NCI-H1436 treated with DMSO at 0.1 percent for 48 hours (cell line): Measurements from ENCODE around the gene CYTL1.
"Not testable (repeated sequence)": the region's sequence is repeated elsewhere in the genome, so short reads cannot be mapped to it uniquely, and the experiment has no call there.

Experiments
- DNase-seq: peaks from one replicate; lab custom pipeline; 2025; lab: John Stamatoyannopoulos, UW

CYTL1 gene

DNA sequence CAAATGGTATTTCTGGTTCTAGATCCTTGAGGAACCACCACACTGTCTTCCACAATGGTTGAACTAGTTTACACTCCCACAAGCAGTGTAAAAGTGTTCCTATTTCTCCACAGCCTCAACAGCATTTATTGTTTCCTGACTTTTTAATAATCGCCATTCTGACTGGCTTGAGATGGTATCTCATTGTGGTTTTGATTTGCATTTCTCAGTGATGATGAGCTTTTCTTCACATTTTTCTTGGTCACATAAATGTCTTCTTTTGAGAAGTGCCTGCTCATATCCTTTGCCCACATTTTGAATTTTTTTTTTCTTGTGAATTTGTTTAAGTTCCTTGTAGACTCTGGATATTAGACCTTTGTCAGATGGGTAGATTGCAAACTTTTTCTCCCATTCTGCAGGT lies 22.3 kb downstream of the CYTL1 start:
- DNase-seq, result not testable (repeated sequence)

GRCh38 chr4:4995908-4996265 lies 23.4 kb downstream of the CYTL1 start:
- DNase-seq, result no peak

DNA sequence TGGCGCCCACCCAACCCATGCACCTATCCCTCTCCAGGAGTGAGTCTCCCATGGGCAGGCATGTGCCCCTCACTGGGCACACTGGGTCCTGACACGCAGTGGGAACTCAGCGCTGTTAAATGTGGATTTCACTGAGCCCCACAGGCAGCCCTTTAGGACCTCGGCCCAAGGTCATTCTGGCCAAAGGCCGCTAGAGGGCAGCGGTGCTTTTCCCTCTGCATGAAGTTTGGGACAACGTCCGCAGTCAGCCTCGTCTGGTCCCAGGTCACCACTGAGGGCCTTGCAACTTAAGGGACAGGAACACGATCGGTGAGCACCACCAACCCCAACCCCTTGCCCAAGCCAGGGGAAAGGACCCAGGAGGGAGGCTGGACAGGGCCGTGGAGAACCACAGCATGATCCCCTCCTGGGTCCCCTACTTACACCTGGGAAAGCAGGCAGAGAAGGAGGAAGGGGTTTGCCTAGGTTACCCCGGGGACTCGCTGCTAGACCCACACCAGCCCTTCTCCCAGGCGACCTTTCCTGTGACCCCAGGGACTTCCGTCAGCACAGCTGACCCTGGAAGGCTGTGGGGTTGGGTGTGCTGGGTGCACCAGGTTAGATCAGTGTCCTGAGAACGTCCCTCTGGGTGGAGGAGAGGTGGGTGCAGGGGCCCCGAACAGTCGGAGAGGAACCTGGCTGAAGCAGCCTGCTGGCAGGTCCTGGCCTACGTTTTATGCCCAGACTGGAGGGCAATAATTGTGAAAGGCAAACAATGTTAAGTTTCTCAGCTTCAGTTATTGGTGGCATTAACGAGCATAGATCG lies 24.0 kb downstream of the CYTL1 start:
- no peak for DNase-seq

DNA sequence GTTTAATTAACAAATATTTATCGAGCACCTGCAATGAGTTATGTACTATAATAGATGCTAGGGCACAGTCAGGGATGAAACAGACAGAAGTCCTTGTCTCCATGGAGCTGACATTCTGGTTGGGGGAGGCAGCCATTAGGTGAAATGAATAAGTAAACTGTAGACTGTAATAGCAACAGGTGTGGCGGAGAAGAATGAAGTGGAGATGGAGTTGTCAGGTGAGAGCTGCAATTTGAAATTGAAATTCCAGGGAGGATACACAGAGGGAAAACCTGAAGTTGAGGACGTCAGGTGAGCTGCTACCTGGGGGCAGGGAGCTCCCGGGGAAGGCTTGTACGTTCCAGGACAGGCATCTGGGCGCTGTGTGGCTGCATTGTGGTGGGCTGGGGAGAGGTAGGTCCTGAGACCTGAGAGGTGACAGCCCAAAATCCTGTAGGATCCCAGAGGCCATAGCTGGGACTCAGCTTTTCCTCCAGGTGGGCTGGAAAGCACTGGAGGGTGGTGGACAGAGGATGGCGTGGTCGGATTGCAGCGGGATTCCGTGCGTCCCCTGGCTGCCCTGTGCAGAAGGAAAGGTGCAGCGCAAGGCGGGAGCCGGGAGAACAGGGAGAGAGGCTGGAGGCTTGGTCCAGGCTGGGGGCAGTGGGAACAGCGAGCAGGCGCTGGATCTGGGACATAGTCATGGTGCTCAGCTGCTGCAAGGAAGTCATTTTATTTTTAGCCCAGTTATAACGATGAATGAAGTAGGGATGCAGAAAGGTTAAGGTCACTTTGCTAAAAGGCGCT lies 24.8 kb downstream of the CYTL1 start:
- no peak for DNase-seq

DNA sequence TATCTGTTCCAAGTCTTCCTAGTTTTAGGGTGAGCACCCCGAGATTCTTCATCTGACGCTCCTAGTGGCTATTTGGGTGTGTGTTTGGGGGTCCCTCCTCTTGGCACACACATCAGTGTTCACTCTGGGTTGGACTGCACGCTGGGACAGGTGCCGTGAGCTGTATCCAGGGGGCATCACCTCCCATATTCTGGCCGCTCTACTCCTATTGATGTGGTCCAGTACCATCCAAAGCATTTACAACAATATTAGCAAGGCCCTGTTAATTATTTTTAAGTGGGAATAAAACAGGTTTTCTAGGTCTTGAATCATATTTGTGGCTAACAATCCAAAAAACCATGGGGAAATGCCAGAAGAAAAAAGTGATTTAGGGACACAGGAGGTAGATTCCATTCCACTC lies 26.4 kb downstream of the CYTL1 start:
- DNase-seq, result no peak

DNA sequence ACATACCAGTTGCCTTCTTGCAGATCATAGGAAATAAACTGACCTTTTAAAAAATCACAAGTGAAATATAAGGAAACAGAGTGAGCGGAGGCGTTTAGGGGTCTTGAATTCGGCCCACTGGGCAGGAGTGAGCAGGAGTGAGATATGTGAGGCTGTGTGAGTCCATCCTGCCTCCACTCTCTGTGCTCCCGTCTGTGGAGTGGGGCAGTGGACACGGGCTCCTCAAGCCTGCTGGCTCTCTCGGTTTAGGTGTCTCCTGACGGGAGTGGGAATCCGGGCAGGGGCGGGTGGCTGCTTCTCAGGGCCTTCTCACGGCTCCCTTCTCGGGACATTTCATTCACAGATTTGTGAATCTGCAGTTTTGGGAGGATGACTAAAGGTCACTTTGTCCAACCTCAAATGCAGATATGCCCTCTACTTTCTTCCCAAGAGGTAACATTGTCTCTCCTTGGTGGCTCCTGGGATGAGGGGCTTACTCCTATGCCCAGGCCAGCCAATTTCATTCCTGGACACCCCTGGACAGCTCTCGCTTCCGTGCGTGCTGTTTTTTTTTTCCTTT lies 27.6 kb downstream of the CYTL1 start:
- no peak for DNase-seq

DNA sequence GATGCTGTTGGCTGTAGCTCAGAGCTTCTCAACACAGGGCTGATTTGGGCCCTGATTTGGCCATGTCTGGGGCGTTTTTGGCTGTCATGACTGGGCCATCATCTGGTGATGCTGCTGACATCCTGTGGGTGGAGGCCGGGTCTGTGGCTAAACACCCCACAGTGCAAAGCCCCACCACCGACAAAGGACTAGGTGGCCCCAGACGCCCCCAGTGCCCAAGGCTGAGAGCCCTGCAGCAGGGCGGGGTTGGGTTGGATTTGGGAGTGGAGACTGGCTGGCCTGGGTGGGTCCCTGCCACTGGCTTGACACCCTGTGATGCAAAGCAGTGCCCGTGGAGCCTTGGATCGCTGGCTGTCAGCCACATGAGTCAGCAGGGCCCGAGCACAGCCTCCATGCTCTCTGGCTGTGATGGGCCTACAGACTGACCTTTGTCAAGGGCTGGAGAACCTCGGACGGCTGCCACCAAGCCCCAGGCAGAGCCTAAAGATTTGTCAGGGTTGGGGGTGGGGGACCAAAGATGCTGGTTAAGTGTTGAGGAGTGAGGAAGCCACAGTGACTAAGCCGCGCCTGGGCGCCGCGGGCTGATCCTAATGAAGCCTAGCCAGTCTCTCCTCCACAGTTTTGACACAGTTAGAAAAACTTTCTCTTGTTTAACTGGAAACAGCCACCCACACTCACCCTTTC lies 28.3 kb downstream of the CYTL1 start:
- no peak for DNase-seq

- DNase-seq, result no peak
Observed at GRCh38 chr4:4990329-4990728, 28.9 kb downstream of the CYTL1 start.

GRCh38 chr4:4989083-4989622 lies 30.1 kb downstream of the CYTL1 start:
- DNase-seq, result no peak

DNA sequence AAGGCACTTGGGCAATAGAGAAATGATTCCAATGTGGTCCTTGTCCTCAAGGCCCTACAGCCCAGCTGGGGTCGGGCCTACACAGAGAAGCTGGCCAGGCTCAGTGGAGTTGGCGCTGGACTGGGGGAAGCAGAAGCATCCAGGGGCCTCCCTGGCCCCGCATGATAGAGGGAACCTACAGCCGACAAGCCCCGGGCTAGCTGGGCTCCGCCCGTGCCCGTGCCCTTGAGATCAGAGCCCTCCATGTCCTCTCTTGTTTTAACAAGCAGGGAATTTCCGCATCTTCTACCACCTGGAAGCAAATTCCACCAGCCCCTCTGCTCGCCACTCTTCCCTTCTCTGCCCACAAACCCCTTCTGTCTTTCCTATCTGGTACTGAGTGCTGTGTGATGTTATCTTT lies 31.6 kb downstream of the CYTL1 start:
- no peak for DNase-seq

DNA sequence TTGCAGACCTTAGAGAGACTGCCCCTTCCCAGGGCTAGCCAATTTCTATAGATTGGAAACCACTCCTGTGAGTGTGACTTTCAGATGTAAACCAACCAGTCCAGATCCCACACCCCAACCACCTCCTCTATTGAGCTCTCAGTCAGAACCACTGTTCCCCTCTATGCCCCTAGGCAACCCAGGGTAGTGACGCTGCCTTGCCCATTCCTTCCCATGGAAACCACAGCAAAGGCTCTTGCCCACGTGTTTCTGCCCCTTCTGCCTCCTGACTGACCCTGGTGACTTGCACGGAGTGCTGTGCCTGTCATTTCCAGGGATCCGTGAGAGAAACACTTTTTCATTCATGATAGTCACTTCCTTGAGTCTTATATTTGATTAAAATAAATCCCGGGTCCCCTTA lies 32.4 kb downstream of the CYTL1 start:
- no peak for DNase-seq

GRCh38 chr4:4985844-4986243 lies 33.4 kb downstream of the CYTL1 start:
- DNase-seq, result no peak

DNA sequence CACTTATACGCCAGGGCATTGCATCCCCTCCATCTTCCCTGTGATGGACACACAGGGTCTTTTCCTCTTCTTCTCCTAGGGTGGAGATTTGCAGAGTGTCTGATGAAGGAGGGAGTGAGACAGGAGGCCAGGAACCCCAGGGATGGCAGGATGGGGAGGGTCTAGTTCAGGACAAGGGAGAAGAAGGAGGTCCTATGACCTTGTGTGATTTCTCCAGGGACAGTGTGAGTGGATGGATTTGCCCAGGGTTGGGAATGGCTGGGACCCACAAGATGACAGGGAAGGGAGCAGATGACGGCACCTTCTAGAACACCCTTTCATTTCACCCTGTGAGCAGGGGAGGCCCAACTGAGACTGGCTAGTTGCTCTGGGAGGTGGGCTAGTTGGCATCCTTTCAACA lies 34.2 kb downstream of the CYTL1 start:
- DNase-seq, result no peak

- DNase-seq, result no peak
Observed at GRCh38 chr4:4984186-4984585, 35.1 kb downstream of the CYTL1 start.

DNA sequence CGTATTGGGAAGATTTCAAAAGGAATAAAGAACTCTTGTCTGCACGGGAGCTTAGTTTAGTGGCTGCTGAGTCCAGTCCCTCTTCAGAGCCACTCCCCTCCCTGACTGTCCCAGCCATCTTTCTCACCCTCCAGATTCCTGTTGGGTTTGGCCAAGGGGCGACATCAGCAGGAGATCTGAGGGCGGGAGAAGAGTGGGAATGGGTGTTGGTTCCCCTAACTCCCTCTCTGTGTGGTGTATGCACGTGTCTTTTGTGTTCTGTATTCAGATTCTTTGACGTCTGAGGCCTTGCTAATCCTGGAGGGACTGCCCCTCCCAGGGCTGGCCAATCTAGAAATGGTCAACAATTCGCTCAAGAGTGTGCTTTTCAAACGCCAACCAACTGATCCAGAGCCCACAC lies 37.4 kb downstream of the CYTL1 start:
- DNase-seq, result no peak

- DNase-seq, result no peak
Observed at GRCh38 chr4:4981427-4981826, 37.8 kb downstream of the CYTL1 start.

GRCh38 chr4:4980621-4981230 lies 38.5 kb downstream of the CYTL1 start:
- no peak for DNase-seq

DNA sequence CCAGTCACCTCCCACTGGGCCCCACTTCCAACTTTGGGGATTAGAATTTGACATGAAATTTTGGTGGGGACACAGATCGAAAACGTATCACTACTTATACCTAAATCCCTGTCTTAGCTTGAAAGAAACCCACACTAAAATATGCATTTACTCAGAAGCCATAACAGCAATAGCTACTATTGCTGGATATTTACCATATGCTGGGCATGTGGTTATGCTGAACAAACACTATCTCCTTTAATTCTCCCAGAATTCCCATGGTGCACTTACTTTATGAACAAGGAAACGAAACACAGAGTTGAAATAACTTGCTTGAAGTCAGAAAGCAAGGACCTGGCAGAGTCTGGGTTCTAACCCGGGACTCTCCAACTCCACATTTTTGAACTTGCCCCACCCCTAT lies 39.3 kb downstream of the CYTL1 start:
- DNase-seq, result no peak

DNA sequence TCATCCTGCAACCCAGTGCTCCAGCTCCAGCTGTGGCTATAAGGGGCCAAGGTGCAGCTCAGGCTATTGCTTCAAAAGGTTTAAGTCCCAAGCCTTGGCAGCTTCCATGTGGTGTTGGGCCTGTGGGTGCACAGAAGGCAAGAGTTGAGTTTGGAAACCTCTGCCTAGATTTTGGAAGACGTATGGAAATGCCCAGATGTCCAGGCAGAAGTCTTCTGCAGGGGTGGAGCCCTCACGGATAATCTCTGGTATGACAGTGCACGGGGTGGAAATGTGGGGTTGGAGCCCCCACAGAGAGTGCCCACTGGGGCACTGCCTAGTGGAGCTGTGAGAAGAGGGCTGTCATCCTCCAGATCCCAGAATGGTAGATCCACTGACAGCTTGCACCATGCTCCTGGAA lies 44.5 kb downstream of the CYTL1 start:
- DNase-seq, result no peak

GRCh38 chr4:4971796-4972195 lies 47.5 kb downstream of the CYTL1 start:
- DNase-seq, result no peak

DNA sequence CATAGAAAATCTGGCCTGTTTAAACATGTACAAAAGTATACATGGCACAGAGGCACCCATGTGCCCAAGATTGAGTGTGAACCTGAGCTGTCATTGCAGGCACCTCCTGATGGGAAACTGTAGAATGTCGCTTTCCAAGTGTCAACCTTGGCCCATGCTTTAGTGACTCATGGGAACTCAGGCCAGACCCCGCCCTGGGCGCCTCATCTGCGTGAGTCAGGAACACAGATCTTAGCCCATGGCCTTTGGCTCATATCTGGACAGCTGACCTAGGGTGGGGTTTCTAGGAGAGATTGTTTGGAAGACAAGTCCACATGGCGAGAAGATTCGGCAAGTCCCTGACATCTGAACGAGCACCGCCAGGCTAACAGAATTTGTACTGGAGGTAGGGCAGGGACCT lies 50.0 kb downstream of the CYTL1 start:
- DNase-seq, result no peak

- no peak for DNase-seq
Observed at GRCh38 chr4:4968161-4968725, 51.0 kb downstream of the CYTL1 start.
